ENCODE data around the gene ATP11A. TPM values are rescaled to one million over a fixed set of nuclear protein-coding genes. Genes with fewer than 3 reads are reported as not detected.

The ATP11A gene
- total RNA-seq, 1 experiment from 2014 or later = 8.7 TPM

GRCh38 chr13:112700291-112701060 lies 10.6 kb downstream of the ATP11A start:
- no peaks in the 10 kb centered on the region for H3K27me3 ChIP-seq (ENCODE audit: low read length)
- H3K9ac ChIP-seq (ENCODE audit: low read length) = no peak overlapping the region
- H3K9me2 ChIP-seq (replicated peaks; ENCODE audit: low read length) = no peaks in the 10 kb centered on the region
- TF ChIP-seq CTCF (conservative IDR thresholded peaks at IDR 0.05; ENCODE audit: low read depth, low read length) (no peak), EZH2phosphoT487 (IDR thresholded peaks at IDR 0.05; ENCODE audit: borderline replicate concordance, low read length) (no peak)
- no peak overlapping the region for H3K4me3 ChIP-seq (ENCODE audit: low read length)
- no peak overlapping the region for H2AFZ ChIP-seq (ENCODE audit: low read length)
- H3K27ac ChIP-seq (ENCODE audit: low read length) = no peak overlapping the region
- H4K20me1 ChIP-seq (ENCODE audit: low read length) = no peaks in the 10 kb centered on the region
- H3K4me1 ChIP-seq (ENCODE audit: insufficient read depth, low read length) = no peaks in the 10 kb centered on the region
- no TSS peak for BruUV-seq (replicated peaks)
- no peaks in the 10 kb centered on the region for H3F3A ChIP-seq (ENCODE audit: low read length, unreplicated experiment)
- H3K4me2 ChIP-seq (ENCODE audit: low read length) = no peak overlapping the region
- H3K79me2 ChIP-seq (ENCODE audit: low read length) = 0 out of 2 replicates have a peak, but pooled peaks cover 19% of the 10 kb centered on the region
- no peaks in the 10 kb centered on the region for H3K36me3 ChIP-seq (ENCODE audit: low read depth, low read length)
- intact Hi-C loops (cut with micrococcal nuclease) = no loop called here
- DNase-seq (no peak), ATAC-seq (no peak)
- ChIA-PET POLR2A (ENCODE audit: unreplicated experiment) (no interaction called here), CTCF (no interaction called here)
- no peaks in the 10 kb centered on the region for H3K9me3 ChIP-seq (ENCODE audit: low read length)

GRCh38 chr13:112702341-112702985 lies 12.6 kb downstream of the ATP11A start:
- POLR2A ChIA-PET (ENCODE audit: unreplicated experiment) = no interaction called here
- Histone ChIP-seq H3K9me3 (ENCODE audit: low read length) (no peaks in the 10 kb centered on the region), H3K27me3 (ENCODE audit: low read length) (no peaks in the 10 kb centered on the region), H3K4me1 (ENCODE audit: insufficient read depth, low read length) (no peaks in the 10 kb centered on the region), H3K9ac (ENCODE audit: low read length) (no peak overlapping the region), H3F3A (ENCODE audit: low read length, unreplicated experiment) (no peaks in the 10 kb centered on the region), H3K36me3 (ENCODE audit: low read depth, low read length) (no peaks in the 10 kb centered on the region), H3K9me2 (replicated peaks; ENCODE audit: low read length) (no peaks in the 10 kb centered on the region), H3K79me2 (ENCODE audit: low read length) (0 out of 2 replicates have a peak, but pooled peaks cover 17% of the 10 kb centered on the region), H3K27ac (ENCODE audit: low read length) (no peak overlapping the region), H3K4me2 (ENCODE audit: low read length) (no peak overlapping the region), H2AFZ (ENCODE audit: low read length) (no peak overlapping the region), H3K4me3 (ENCODE audit: low read length) (no peak overlapping the region), H4K20me1 (ENCODE audit: low read length) (no peaks in the 10 kb centered on the region)
- BruUV-seq (replicated peaks) = no TSS peak
- intact Hi-C loops (cut with micrococcal nuclease) = no loop called here
- TF ChIP-seq EZH2phosphoT487 (IDR thresholded peaks at IDR 0.05; ENCODE audit: borderline replicate concordance, low read length) (no peak), CTCF (conservative IDR thresholded peaks at IDR 0.05; ENCODE audit: low read depth, low read length) (no peak), EZH2 (IDR thresholded peaks at IDR 0.05; ENCODE audit: low read length, unreplicated experiment) (no peak)
- ATAC-seq (no peak), DNase-seq (no peak)
- CTCF ChIA-PET = no interaction called here

- intact Hi-C loops (cut with micrococcal nuclease) = no loop called here
- DNase-seq (no peak), ATAC-seq (no peak)
- Histone ChIP-seq H3K36me3 (ENCODE audit: low read depth, low read length) (no peaks in the 10 kb centered on the region), H3F3A (ENCODE audit: low read length, unreplicated experiment) (no peaks in the 10 kb centered on the region), H3K4me2 (ENCODE audit: low read length) (no peak overlapping the region), H3K4me3 (ENCODE audit: low read length) (no peak overlapping the region), H3K4me1 (ENCODE audit: insufficient read depth, low read length) (no peaks in the 10 kb centered on the region), H3K9me2 (replicated peaks; ENCODE audit: low read length) (no peaks in the 10 kb centered on the region), H3K27ac (ENCODE audit: low read length) (no peak overlapping the region), H3K9me3 (ENCODE audit: low read length) (no peaks in the 10 kb centered on the region), H2AFZ (ENCODE audit: low read length) (no peak overlapping the region), H3K9ac (ENCODE audit: low read length) (no peak overlapping the region), H3K79me2 (ENCODE audit: low read length) (0 out of 2 replicates have a peak, but pooled peaks cover 17% of the 10 kb centered on the region), H3K27me3 (ENCODE audit: low read length) (no peaks in the 10 kb centered on the region), H4K20me1 (ENCODE audit: low read length) (no peaks in the 10 kb centered on the region)
- ChIA-PET CTCF (no interaction called here), POLR2A (ENCODE audit: unreplicated experiment) (no interaction called here)
- TF ChIP-seq EZH2phosphoT487 (IDR thresholded peaks at IDR 0.05; ENCODE audit: borderline replicate concordance, low read length) (no peak), CTCF (conservative IDR thresholded peaks at IDR 0.05; ENCODE audit: low read depth, low read length) (no peak), EZH2 (IDR thresholded peaks at IDR 0.05; ENCODE audit: low read length, unreplicated experiment) (no peak)
- BruUV-seq (replicated peaks) = no TSS peak
Measured at GRCh38 chr13:112702986-112703379, 13.1 kb downstream of the ATP11A start.
